Glomerular visceral epithelial cell (primary cell): ENCODE results near the gene ZMIZ2.
"Not testable (repeated sequence)": the region's sequence is repeated elsewhere in the genome, so short reads cannot be mapped to it uniquely, and the experiment has no call there.

Source experiments
- DNase-seq: peaks from one replicate; pipeline ENCODE4 v3.0.0-alpha.2; 2016; ENCODE audit errors: extremely low spot score

The ZMIZ2 gene

DNA sequence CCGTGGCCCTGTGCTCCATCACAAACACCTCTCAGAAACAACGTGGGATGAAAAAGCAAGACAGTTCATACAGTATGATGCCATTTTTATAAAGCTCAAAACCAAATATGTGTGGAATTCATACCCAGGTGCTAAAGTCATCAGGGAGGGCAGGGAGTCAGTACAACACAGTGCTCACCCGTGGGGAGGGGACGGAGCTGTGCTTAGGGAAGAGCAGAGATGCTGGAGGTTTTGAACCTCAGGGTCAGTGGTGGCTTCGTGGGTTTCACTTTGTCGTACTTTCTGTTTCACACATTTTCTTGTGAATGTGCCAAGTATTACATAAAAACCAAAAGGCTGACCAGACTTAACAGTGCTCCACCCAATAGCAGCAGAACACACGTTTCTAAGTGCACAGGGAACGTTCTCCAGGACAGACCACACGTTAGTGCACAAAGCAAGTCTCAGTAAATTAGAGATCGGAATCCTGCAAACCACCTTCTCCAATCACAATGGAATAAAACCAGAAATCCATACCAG is 21.2 kb downstream of the ZMIZ2 start:
- peak; percentile 77 for DNase-seq

- no peak for DNase-seq
Observed at GRCh38 chr7:44771358-44771757, 22.7 kb downstream of the ZMIZ2 start.

- DNase-seq: no peak
Observed at GRCh38 chr7:44772440-44772839, 23.8 kb downstream of the ZMIZ2 start.

- DNase-seq: no peak
Observed at GRCh38 chr7:44772867-44773266, 24.2 kb downstream of the ZMIZ2 start.

DNA sequence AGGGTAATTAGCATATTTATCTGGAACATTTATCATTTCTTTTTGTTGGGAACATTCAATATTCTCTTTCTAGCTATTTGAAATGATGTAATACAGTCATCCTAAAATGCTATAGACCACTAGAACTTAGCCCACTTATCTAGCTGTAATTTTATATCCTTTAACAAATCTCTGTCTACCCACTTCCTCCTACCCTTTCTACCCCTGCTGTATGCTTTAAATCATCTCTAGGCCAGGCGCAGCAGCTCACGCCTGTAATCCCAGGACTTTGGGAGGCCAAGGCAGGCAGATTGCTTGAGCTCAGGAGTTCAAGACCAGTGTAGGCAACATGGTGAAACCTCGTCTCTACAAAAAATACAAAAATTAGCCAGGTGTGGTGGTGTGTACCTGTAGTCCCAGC is 25.8 kb downstream of the ZMIZ2 start:
- not testable (repeated sequence) for DNase-seq

GRCh38 chr7:44775383-44776107 is 26.9 kb downstream of the ZMIZ2 start:
- DNase-seq: no peak

DNA sequence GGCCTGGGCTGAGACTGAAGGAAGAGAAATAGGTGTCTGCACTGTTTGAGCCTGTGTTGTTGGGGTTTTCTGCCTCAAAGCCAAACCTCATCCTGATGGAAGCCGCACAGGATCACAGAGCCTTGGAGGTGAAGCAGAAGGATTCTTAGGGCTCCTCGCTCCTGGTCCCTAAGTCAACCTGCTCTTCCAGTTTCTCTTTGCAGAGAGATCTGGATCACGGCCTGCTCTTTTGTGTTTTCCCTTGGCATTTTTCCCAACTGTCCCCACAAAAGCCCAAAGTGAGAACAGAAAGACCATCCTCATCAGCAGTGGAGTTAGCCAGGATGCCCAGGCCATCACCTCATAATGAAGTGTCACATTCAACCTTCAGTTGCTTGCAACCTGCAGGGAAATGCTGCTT is 27.6 kb downstream of the ZMIZ2 start:
- DNase-seq: no peak

- no peak for DNase-seq
Observed at GRCh38 chr7:44782460-44782859, 33.8 kb downstream of the ZMIZ2 start.

- DNase-seq: no peak
Observed at GRCh38 chr7:44783407-44783806, 34.8 kb downstream of the ZMIZ2 start.

DNA sequence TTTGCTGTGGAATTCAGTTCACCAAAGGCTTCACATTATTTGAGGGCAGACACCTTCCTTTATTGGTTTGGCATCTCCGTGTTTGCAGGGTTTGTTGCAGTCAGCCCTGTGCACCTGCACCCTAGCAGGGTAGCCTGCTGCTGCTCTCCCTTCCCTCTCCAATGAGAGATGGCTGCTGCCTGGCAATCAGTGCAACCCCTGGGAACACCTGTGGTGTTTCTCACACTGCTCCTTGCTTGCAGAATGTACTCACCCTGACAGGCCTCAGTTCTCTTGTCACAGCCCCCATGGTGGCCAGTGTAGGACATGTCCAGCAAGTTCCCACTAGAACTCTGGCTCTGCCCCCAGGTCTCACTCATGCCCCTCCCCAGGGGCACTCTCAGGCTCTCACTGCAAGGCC is 35.7 kb downstream of the ZMIZ2 start:
- no peak for DNase-seq

DNA sequence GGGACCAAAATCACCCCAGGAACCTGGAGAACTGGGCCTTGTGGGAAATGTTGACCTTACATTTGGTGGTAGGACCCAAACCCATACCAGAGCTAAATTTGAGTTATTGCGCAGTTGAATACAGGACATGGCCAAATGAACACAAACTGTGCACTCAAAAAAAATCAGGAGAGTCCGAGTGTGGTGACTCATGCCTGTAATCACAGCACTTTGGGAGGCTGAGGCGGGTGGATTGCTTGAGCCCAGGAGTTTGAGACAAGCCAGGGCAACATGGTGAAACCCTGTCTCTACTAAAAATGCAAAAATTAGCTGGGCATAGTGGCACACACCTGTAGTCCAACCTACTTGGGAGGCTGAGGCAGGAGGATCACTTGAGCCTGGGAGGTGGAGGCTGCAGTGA is 36.6 kb downstream of the ZMIZ2 start:
- DNase-seq: not testable (repeated sequence)

- DNase-seq: no peak
Observed at GRCh38 chr7:44787041-44787440, 38.4 kb downstream of the ZMIZ2 start.

DNA sequence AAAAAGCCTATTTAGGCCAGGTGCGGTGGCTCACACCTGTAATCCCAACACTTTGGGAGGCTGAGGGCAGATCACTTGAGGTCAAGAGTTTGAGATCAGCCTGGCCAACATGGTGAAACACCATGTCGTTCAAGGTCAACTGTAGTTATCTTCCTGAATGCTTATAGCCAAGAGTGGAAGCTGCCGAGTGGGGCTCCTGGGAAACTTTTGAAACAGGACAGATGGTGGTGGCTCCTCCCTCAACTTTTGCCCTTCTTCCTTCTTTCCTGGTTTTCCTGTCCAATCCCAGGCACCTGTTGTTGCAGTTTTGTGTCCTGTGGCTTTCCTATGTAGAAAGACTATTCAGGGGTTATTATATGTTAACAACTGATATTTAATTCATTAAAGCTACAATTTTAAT is 39.1 kb downstream of the ZMIZ2 start:
- DNase-seq: no peak

- DNase-seq: no peak
Observed at GRCh38 chr7:44789990-44790389, 41.3 kb downstream of the ZMIZ2 start.

DNA sequence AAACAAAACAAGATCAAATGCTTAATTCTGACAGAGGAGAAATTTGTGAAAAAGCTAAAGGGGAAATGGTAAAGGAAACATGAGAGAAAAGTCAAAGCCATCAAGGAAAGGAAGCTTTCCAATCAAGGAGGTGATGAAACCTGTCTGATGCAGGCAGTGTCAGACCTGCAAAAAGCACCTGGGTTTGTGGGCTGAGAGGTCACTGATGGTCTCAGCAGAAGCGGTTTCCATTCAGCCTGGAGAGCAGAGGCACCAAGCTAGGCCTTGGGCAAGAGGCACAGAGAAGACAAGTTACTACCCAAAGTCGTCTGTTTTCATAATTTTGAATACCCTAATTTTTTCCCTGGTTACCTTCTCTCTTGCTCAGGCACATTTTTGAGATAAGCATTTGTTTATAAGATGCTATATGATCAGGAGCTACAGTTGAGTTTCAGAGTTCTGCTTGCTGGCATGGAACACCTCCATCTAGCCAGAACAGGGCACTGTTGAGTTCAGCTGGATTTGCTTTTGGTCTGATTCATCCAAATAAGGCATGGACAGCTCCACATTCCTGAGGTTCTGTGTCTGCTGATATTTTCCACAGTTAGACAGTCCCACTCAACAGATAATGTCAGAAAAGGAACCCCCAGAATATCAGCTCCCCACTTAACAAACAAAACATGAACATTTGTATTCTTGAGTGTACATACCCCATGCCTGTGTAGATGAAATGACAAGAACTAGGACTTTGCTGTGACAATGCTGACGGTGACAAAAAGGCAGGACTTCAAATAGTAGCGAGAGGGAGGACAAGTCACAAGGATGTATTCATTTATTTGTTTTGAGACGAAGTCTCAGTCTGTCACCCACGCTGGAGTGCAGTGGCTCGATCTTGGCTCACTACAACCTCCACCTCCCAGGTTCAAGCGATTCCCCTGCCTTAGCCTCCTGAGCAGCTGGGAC is 42.9 kb downstream of the ZMIZ2 start:
- no peak for DNase-seq

DNA sequence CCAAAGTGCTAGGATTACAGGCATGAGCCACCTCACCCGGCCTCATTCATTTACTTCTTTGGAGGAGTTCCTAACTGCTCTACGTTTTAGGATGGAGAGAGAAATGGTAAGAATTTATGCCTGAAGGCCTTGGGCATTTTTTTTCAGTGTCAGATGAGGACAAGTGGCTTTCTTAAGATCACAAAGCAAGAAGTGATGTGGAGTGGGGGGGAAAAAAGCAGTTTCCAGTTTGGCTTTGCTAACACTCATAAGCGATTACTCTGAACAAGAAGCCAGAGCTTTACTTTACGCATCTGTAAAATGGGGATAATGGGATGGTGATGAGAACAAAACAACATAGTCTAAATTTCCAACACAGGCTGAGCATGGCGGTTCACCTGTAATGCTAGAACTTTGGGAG is 45.3 kb downstream of the ZMIZ2 start:
- DNase-seq: no peak

DNA sequence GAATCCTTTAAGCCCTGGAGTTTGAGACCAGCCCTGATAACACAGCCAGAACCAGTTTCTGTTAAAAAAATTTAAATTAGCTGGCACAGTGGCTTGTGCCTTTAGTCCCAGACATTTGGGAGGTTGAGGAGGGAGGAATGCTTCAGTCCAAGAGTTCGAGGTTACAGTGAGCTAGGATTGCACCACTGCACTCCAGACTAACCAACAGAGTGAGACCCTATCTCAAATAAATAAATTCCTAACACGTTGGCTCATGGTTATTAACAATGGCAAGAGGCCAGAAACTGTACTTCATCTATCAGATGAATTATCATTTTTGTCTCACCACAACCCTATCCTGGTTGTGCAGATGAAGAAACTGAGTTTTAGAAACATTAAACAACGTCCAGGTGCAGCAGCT is 45.7 kb downstream of the ZMIZ2 start:
- DNase-seq: no peak

- peak; percentile 63 for DNase-seq
Observed at GRCh38 chr7:44796034-44796503, 47.4 kb downstream of the ZMIZ2 start.

- peak; percentile 98 for DNase-seq
Observed at GRCh38 chr7:44796504-44797328, 48.1 kb downstream of the ZMIZ2 start, which contains the start of gene PPIA. Gene PPIA (plus strand): TSS chr7:44796681. CDS start chr7:44796725, 44 bp downstream.

DNA sequence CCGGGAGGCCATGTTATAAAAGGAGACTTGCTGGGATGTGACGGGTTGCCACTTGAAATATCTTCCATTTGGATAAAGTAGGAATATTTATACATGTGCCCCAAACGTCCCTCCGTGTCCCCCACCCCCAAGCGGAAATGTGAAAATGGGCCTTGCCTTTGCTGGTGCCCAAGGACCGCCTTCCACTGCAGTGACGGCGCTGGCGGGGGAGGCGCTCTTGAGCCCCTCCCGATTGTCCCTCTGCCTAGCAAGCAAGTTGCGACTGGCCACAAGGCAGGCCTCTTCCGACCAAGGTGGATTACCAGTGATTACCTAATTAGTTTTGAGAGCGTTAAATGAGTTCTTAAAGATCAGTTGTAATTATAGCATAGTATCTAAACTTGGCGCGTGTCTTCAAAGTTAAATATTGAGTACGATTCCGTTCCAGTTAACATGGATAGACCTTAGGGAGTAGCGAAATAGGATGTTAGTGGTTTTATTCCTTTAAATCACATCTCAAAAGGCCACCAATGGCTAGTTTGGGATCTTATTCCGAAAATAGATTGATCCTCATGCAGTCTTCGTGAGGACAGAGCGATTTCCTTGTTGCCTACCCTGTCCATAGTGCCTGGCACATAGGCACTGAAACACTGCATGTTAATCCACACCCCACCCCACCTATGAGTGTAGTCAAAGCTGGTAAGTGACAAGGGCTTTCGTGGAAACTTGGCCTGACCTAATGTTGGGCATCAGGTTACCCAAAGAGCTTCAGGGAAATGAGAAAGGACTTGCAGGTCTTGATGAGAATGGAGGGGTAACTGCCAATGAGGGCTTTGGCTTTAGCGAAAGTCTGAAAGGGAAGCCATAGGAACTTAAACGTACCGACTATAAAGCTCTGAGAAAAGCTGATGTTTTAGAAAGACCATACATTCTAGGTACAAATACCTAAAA is 48.9 kb downstream of the ZMIZ2 start:
- DNase-seq: peak; percentile 85
